HG03354 (cell line): ENCODE measurements around the gene SLC25A26.

Experiments
- ATAC-seq: cut with Tn5 transposase; IDR thresholded peaks from one replicate; pipeline ENCODE4 v1.9.1; 2021; ENCODE audit warnings: mild to moderate bottlenecking; ENCODE audit not compliant: unreplicated experiment, poor library complexity, severe bottlenecking

Gene SLC25A26

DNA sequence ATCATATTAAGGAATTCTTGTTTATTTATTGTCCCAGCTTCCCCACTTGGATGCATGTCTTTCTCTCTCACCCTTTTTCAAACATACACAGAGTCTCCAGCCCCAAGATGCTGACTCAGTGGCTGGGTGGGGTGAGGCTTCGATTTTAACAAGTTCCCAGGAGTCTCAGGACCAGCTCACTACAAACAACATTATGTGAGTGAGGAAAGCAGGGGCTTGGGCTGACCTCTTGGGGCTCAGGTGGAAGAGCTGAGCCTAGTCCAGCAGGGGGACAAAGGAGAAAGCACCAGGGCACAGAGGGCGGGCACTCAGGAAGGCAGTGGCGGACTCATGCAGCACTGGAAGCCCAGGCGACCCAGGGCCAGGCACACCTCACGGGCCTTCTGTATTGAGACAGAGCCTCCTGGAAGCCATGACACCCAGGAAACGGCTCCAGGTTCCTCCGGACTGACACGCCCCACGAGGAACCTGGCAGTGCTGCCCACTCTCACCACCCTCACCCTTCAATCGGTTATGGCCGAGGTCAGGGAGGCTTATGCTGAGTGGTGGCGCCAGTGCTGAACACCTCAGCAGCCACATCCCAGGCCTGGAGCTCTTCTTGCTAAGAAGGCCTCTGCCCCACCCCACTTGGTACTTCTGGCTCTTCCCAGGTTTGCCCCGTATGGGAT lies 182.7 kb downstream of the SLC25A26 start:
- no peak for ATAC-seq

DNA sequence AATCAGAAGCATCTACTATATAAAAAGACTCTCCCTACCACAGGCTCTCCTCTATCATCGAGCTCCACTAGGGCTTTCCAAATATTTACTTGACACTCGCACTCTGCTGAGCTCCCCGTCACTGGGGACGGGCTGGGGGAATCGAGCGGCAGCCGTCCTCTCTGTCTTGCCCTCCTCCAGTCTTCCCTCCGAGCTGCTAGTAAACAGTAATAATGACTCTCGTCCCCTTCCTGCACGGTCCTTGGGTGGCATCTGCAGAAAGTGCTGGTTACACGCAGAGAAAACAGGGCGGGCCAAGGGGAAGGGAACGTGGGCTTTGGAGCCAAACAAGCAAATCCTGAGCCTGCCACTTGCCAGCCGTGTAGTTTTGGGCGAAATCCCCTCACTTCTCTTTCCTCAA lies 183.4 kb downstream of the SLC25A26 start:
- ATAC-seq = no peak

DNA sequence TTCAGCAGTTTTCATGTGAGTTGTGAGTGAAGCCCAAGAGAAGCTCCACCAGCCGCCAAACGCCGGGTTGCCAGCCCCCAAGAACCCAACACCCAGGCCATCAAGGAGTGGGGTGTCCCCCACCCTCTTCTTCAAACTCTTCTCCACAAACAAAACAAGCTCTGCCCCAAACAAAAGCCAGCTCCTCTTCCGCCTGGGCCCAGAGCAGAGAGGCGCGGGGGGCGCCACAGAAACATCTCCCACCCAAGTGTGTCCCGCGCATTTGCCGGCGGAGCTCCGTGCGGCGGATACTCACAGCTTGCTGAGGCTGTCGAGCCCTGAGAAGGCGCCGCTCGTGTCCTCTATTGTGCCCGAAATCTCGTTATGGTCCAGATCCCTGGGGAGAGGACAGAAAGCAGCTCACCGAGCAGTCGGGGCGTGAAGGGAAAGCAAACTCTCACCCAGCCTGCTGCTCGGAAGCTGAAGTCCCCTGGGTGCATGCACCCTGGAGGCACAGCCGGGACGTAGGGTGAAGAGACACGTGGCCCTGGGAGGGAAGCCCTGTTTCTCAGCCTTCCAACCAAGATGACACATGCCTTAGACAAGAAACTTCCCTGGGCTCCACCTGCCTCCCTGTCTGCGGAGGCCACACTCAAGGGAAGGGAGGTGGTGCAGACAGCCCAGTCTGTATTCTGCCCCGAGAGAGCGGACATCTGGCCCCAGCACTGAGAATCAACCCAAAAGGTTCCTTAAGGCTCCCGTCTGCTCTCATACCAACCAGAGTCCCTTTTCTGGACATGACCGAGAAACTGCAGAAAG lies 184.3 kb downstream of the SLC25A26 start:
- no peak for ATAC-seq

DNA sequence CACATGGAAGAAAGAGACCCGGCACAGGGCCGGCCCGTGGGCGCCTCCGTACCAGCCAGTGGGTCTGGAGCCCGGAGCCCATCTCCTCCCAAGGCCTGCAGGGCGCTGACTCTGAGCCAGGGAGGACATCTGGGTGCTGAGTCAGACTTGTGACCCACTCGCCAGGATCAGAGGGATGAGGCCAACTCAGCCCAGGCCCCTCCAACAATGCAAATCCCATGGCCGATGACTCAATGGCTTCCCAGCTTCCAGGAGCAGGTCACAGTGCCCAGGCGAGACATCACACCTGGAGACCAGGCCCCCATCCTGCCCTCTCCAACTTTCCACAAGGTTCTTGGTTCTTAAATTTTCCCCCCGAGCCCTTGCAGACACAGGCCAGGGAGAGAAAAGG lies 184.9 kb downstream of the SLC25A26 start:
- no peak for ATAC-seq

DNA sequence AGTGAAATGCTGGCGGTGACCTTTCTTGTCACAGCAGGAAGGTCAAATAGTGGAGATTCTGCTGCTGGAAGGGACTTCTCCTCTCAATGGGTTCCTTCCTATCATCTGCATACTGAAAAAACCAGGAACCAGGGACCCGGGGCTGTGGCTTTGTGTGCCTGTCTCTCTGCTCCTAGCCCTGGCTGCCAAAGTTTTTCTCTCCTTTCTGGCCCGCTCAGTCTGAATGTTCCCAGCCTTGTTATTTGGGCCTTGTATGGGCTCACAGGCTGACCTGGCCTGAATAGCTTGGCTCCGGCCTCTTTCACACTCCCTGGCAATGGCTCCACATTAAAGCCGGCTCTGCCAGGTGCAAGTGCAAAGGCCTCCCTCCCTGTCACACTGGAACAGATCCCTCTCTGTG lies 185.4 kb downstream of the SLC25A26 start:
- ATAC-seq = no peak

DNA sequence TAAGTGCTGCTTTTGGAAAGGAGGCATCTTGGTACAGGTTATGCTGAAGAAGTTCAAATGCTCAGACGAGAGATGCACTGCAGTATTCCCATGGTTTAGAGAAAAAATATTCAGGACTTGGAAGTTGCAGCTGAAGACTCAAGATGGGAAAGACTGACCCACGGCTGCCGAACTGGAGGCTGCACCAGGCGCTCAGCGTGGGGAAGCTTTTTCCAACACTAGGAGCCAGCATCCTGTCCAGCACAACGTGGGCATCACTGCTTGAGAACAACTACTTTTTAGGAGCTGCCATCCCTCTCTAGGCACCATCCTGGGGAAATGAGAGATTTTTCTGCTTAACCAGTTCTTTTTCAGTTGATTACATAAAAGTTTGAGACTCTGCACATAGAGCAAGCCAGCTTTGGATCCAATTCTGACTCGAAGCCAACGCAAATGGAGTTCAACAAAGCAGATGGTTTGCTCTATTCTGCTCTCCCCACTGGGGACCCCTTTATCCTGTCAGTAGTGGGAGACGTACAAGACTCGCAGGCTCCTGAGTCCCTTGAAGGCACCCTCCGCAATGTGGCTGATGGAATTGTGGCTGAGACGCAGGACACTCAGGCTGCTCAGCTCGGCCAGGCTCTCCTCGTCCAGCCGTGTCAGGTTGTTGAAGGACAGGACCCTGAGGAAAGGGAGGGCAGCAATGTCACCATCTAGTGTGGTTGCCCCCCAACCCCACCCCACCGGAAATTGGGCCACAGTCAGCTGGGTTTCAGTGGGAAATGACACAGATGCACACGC lies 186.2 kb downstream of the SLC25A26 start:
- no peak for ATAC-seq

DNA sequence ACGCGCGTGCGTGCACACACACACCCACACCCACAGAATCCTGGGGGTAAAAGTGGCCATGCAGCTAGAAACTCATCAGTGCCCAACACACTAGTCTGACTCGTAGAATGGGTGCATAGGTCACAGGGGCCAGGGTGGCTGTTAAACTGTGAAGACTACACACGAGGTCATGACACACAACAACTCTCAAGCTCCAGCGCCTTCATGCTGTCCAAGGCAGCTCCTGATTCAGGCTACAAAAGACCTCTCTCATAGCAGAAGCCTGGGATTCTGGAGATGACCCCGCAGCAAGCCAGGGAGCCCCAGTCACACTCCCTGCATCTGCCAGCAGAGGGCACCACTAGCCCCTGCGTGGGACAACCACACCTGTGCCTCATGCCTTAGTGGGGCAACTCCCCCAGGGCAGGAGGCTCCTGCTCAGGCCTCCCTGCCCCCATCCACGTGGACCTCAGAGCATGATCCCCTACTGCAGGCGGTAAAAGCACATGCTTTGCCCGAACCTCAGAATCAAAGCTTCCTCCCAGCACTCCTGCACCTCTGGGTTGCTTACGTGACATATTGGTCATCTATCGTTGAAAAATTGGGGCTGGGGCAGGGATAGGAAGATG lies 186.9 kb downstream of the SLC25A26 start:
- peak; percentile 81 for ATAC-seq

DNA sequence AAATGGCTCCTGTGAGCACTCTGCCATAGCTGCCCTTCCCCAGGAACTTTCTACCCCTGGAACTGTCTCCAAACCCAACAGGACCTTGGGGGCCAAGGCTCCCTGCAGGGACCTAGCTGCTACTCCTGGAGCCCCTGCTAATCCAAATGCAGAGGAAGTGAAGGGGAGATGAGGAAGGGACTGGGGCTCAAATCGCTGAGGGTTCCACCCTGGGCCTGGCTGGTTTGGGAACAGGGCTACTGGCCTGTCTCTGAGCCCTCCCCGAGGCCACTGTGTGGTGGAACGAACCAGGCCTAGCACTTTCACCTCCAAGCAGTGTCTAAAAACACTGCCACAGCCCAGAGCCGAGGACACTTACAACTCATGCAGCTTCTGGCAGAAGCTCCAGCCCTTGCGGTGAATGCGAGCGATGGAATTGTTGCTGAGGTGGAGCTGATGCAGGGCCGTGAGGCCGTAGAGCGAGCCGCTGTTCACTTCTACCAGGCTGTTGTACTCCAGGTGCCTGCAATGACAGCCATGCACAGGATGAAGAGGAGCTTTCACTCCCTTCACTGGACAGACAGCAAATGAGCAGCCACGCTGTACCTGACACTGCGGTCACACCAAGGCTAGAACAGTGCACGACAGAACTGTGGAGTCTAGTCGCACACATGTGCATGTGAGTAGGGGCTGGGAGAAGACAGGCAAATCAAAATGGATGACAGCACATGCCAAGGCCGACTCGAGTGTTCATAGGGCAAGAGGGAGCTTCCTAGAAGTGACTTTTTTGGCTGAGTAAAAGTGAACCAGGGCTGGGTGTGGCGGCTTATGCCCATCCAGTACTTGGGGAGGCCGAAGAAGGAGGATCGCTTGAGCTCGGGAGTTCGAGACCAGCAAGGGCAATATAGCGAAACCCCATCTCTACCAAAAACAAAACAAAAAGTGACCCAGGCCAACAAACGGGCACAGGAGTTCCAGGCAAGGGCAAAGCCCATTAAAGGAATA lies 189.3 kb downstream of the SLC25A26 start:
- ATAC-seq = no peak

DNA sequence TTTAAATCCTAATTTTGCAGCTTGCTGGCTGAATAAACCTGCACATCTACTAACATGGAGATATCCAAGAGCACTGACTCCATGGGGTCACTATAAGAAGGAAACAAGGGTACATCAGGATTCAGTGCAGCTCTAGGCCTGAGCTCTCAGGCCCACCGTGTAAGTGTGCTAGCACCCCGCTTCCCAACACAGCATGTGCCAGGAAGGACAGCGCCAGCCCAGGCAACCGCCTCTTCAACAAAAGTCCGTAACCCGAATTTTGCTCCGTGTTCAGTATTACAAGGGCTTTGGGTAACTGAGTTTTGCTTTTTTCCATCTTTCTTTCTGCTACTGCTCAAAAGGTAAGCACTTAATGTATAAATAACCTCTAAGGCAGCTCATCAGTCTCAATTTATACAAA lies 190.2 kb downstream of the SLC25A26 start:
- ATAC-seq = no peak

DNA sequence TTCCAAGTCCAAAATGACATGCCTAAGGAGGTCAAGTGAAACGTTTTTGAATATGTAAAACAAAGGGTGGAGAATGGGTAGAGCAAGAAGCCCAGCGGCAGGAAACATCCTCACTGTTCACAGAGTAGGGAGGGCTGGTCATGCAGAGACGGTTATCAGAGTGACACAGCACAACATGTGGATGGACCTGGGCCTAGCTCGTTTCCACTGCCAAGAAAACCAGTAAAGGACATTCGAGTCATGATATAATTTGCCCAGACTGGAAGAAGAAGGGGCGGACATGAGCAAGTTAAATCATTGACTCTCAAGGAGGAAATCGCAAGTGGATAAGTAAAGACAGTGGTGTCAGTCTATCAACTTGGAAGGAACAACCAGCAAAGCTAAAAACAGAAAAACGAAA lies 190.7 kb downstream of the SLC25A26 start:
- no peak for ATAC-seq

DNA sequence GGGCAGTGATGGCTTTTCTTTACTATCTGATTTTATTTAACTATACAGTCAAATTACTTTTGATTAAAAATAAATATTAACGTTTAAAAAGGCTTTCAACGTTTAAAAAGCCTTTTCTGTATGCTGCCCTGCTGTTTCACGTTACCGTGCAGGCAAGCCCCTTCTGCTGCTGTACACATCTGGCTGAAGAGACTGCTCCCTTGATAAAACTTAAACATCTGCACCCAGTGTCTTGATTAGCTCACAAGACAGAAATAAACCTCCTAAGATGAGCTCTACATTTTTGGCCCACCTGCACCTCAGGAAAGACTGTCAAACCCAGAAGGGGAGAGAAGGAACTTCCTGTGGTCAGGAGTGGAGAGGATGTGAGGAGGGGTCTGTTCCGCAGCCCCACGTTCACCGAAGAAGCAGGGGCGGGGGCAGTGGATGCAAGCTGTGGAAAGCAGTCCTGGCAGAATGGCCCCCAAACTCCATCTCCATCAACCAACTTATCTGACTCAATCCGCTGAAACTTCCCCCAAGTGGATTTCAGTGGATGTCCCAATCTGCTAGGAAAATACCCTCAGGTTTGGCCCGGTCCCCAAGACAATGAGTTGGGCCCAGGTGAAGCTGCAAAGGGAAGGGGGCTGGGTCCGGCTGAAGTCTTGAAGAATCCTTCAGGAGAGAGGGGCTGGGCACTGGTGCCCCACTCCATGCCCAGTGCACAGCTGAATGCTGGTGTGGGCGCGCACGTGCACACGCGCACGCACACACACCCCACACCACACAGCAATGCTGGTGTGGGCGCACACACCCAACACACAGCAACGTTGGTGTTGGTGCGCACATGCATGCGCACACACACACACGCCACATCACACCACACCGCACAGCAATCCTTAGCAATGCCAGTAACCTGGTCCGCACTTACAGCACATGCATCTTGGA lies 191.4 kb downstream of the SLC25A26 start:
- no peak for ATAC-seq

DNA sequence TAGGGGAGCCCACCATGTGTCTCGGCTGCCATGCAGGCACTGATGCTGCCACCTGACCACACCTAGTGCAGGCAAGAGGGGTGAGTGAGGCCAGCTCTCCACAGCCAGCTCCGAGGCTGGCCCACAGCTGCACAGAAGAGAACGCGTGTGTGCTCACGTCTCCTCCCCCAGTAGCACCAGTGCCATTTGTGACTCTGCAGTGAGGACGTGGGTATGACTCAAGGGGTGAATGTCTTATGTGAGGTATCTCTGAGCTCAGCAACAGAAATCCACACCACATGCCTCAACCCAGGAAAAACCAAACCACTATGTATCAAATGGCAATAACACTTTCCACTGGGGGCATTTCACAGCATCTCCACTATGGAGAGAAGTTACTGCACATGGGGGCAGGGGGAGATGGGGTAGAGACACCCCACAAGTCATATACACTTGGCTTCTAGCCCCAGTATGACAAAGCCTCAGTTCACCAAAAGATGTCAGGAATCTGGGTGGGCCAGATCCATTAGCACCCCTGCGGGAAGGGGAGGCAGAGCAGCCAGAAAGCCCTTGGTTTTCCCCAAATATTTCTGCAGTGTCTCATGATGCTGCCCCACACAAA lies 192.4 kb downstream of the SLC25A26 start:
- no peak for ATAC-seq

DNA sequence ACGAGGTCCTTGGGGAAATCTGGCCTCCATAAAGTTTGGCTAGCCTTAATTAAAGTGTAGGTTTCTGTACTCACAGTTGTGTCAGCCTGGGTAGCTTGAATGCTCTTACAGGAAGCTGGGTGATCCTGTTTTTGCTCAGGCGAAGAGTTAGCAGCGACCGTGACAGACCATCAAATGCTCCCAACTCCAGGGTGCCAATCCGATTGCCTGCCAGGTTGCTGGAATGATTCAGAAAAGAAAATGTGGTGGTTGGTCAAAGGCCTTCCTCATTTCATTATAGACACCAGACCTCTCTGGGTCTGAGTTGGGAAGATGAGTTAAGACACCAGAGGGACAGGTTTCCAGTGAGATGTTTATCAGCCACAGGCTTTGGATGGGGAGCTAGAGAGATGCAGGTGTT lies 194.0 kb downstream of the SLC25A26 start:
- ATAC-seq = no peak

DNA sequence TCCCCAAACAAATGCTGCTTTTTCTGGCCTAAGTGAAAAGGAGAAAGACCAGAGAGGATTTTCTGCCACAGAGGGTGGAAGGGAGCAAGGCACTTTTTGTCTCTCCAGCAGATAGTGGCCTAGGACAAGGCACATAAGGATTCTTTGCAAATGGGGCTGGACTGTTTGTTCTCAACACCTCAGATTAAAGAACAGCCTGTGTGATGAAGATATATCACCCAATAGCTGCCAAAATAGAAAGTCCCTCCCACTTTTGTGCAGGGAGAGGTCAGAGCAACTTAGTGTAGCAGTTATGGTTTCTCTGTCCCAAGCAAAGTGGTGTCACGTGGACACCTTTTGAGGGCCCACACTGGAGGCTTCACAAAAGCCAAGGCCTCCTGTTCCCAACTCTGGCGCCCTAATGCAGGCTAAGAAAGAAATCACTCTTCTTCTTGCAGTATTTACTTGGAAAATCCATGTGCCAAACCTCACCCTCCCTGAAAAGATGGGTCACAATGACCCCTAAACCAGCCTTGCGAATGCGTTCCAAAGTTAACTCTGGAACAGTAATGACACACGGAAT lies 195.1 kb downstream of the SLC25A26 start:
- ATAC-seq = no peak

DNA sequence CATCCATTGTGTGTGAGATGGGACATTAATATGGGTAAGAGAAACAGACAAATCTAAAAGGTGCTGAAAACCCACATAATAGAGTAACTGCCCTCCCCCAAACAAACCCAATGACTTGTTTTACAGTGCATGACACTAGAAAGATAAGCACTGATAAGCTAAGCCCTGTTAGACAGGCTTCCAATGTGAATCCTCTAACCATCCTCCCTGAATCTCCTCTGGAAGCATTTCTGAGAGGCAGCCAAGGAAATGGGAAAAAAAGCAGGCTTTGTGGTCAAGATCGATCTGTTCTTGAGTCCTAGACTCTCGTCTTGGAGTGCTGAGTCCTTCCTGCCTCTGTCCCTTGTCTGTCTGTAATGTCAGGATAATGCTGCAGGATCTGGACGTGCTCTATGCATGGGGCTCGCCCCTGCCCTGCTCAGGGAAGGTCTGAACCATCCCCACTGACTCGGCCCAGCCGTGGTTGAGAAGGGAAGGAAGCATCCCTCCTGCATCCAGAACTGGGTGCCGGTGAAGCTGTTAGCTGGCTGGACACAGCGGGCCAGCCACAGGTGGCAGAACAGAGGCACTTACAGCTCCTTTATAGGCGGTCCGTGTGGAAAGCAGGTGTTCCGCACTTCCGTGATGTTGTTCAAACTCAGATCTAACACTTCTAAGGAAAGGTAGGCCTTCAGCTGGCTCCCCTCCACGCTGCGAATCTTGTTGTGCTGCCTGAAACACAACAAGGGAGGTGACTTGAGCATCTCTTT lies 195.9 kb downstream of the SLC25A26 start:
- no peak for ATAC-seq

DNA sequence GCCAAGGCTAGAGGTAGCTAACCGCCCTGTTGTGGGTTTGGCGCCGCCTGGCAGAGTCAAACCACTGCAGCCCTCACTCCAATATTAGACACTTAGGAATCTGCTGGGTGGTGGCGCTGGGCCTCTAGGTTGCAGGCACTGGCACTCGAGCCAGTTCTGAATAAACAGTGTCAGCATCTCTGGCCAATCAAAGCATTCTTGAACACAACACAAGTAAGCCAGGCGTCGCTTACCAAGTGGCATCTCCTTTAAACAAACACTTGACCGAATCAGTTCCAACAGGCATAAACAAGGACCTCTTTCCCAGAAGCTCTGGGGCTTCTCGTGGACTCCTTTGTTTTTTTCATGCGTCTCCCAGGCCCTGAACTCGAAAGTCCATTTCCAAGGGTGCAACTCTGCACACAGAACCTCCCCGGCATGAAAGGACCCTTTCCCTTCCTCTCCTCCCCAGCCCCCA lies 197.7 kb downstream of the SLC25A26 start:
- ATAC-seq = no peak

DNA sequence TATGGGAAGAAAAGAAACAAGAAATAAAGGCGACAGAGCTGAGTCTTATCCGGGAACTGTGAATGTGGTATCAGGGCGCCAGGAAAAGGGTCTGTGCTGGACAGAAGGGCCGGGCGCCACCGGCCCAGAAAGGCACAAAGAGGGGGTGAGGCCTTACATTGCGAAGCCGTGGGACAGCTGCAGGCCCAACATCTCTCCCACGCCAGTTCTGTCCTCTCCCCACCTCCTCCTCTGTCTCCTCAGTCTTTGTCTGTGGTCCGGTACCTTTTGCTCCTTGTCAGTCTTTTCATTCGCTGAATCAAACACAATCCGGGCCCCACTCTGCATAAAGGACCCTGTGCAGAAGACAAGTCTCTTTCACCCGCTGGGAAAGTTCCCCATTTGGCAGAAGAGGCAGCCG lies 198.2 kb downstream of the SLC25A26 start:
- no peak for ATAC-seq
